Peyer's patch (tissue), 4 donors: ENCODE results near the gene MAD1L1.

Source experiments
- CTCF ChIP-seq, 6 experiments: fragments of 450-650 bp in 4 of 6; fragments of 200-600 bp in 2 of 6; sonication (generic) in 1 of 6; IDR thresholded peaks; one replicate each; pipeline ENCODE4 v1.5.1; 2017 to 2019; ENCODE audit warnings: antibody characterized with exemption in 6 of 6, mild to moderate bottlenecking in 3 of 6, moderate library complexity in 1 of 6
- POLR2A ChIP-seq, 2 donors: fragments of 450-650 bp; IDR thresholded peaks; one replicate each; pipeline ENCODE4 v1.5.1; 2017; ENCODE audit warnings: antibody characterized with exemption in 2 of 2, mild to moderate bottlenecking in 2 of 2, moderate library complexity in 2 of 2

- TF ChIP-seq CTCF (IDR thresholded peaks at IDR 0.05) (no peak), POLR2A (IDR thresholded peaks at IDR 0.05) (no peak)
Observed at GRCh38 chr7:1956141-1956540, 276.6 kb downstream of the MAD1L1 start.
